Stimulated activated CD4-positive, alpha-beta T cell treated with anti-CD3 and anti-CD28 coated beads, Interleukin-4, amount 100 ng/mL, for 24 hours (primary cell): ENCODE data around the gene ZFYVE21.

Source experiments
- DNase-seq: peaks from one replicate; pipeline ENCODE4 v3.0.0-alpha.2; 2020

The ZFYVE21 gene

DNA sequence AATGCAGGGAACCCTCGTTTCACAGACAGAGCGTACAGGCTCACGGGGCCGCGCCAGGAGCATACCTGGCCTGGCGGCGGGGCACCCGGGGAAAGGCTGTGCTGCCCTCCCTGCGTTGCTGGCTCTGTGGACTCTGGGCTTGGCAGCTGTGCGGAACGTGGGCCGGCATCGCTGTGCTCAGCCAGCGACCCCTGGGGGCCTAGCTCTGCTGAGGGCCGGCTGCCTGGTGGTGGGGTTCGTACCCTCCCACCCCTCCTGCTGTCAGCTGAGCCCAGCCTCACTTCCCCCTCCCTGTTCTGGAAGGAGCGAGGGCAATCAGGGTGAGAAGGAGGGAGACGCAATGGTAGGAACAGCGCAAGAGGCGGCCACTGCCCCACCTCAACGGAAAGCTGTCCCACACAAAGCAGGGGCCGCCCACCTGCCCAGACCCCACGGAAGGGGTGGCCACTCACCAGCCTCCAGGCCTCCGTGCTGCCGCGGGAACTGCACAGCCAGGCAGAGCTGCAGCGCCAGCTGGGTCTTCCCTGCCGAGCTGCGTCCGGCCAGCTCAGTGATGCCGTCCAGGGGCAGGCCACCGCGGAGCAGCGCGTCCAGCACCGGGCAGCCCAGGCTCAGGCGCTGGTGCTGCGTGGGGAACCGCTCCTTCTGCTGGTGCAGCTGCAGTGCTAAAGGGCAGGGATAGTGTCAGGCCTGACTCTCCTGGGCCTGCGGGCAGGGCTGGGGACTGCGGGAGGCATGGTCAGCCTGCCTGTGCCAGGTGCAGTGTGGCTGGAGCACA lies 8.9 kb upstream of the ZFYVE21 start:
- DNase-seq = no peak

DNA sequence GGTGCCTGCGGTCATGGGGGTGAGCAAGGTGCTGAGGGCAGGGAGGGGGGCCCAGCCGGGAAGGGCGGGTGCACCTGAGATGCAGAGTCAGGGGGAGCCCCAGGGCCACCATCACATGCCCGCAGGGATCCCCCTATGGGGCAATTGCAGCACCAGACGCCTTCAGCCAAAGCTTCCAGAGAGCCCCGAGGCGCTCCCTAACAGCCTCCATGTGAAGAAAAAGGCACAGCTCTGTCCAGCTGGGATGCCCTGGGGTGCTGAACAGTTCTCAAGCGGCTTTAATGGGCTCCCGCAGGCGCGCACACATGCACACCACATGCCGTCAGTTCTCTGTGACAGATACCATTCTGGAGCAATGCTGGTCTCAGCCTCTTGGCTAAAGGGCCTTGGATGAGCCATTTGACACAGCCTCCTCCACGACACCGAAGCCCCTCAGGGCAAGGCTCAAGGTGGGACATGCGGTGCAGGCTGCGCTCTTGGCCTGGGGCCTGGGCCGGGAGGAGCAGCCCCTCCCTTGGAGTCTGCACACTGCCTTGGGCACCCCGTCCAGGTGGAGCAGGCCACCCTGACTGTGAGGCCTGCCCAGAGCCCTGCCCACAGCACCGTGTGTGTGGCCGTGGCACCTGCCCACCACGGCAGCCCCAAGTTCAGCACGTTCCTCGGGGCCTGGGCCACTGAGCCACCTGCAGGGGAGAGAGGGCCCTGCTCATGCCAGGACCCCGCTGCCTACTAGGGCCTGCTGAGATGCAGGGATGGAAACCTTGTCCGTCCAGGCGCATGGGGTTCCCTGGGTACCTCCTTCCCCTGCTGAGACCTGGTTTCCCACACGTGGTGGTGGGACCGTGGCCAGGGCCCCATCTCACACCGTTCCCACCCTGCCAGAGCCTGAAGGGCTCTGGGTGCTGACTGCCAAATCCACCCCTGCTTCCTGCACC lies 8.0 kb upstream of the ZFYVE21 start:
- DNase-seq = no peak

DNA sequence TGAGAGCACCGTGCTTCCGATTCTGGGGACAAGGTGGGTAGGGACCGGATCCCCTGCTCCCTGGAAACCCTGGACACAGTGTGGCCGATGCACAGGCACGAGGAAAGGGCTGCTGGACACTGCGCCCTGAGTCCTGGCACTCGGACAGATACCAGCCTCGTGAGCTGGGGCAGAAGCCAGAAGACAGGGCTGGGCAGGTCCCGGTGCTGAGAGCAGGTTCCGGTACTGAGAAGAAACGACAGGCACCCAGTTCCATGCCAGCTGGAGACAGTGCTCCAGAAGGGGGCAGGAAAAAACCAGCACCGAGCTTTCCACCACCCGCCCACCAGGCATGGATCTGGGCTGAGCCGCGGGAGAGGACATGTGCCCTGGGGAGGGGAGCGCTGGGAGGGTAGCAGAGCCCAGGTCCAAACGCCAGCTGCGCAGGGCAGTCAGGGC lies 6.8 kb upstream of the ZFYVE21 start:
- no peak for DNase-seq

DNA sequence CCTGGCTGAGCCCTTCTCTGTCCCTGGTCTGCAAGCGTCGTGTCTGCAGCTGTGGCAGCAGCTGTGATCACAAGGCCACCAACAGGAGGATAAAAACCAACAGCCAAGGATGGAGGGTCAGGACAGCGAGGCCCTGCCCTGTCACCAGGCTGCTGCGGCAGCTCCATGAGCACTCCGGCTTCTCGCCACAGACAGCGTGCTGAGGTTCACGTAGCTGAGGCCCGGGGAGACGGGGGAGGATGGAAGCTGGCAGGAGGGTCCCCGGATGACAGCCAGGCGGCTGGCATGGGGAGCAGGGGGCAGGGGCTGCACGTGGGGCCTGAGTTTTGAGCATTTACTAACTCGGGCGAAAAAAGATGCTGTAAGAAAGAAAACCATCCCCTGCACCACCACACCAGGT lies 5.8 kb upstream of the ZFYVE21 start:
- no peak for DNase-seq

DNA sequence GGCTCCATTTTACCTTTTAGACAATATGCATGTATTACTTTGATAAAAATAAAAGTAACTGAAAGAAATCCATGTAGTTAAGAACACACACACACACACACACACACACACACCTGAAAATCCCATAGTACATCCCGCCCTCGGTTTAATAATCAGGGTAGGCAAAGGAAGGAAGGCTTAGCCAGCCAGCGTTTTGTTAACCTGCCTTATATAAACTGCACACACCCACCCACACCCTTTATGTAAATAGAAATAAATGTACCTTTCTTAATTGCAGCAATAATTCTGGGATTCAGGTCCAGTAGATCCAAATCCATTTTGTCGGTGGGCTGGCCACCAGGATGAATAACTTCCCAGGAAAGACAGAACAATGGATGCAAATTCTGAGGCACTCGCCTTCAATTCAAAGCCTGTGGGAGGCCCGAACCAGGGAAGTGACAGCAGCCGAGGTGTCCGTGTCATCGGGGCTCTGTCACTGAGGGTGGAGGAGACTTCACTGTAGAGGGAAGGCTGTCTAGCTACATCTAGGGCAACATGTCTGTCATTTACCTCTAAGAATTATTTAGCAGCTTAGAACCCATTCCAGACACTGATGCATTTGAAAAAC lies 4.7 kb upstream of the ZFYVE21 start:
- no peak for DNase-seq

DNA sequence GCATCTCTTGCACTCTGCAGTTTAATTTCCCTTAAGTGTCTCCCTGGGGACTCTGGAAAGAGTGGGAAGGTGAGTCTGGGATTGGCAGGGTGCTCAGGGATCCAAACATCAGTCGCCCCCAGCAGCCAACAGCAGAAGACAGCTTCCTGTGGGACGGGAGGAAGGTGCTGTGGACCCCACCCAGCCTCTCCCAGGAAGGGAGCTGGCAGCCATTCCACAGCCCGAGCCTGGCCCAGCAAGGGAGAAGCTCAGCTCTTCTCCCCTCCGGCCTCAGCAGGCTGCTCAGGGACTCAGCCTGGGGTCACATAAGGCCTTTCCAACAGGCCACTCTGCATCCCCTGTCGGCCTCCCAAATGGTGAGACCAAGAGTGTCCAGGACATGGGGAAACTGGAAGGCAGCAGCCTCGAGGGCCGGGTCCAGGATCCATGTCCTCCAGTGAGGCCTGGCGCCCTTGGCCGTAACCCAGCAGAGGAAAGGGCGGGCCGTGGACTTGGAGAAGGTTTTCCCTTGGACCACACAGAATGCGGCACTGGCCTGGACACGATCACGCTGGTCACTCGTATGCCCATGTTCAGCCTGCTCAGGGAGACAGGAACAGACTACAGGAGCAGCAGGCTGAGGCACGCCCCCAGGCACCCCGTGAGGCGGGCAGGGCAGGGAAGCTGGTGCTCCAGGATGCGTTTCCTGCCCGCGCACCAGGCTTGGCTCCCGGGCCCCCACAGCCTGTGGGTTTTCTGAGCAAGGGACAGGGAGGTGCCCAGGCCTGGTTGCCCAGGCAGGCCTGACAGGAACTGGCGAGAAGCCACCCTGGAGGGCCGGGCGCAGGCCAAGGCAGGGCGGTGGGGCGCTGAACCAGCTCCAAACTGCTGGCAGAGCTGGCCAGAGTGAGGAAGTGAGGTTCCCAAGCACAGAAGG lies 3.8 kb upstream of the ZFYVE21 start:
- no peak for DNase-seq

DNA sequence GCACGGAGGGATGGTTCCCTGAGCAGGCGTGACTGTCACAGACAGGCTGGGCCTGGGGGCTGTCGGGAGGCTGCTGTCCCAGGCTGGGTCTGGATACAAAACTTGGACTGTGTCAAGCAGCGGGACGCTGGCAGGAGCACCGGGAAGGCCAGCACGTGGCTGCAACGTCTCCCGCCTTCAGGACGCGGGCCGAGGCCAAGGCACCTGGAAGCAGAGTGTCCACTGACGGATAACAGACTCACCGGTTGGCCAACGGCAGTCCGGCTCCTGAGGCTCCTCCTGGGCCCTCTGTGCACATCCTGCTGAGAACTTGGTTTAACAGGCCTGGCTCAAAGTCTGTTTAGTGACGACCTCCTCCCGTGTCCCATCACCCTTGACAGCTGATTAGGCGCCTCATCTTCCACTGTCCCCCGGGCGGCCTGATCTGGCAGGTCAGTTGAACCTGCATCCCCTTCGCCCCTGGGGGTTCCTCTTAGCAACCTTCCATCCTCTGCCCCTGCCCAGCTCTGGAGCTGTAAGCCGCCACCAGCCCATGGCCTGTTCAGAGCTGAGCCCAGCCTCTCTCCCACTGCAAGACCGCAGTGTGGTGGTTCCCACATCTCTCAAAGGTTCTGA lies 2.9 kb upstream of the ZFYVE21 start:
- no peak for DNase-seq

DNA sequence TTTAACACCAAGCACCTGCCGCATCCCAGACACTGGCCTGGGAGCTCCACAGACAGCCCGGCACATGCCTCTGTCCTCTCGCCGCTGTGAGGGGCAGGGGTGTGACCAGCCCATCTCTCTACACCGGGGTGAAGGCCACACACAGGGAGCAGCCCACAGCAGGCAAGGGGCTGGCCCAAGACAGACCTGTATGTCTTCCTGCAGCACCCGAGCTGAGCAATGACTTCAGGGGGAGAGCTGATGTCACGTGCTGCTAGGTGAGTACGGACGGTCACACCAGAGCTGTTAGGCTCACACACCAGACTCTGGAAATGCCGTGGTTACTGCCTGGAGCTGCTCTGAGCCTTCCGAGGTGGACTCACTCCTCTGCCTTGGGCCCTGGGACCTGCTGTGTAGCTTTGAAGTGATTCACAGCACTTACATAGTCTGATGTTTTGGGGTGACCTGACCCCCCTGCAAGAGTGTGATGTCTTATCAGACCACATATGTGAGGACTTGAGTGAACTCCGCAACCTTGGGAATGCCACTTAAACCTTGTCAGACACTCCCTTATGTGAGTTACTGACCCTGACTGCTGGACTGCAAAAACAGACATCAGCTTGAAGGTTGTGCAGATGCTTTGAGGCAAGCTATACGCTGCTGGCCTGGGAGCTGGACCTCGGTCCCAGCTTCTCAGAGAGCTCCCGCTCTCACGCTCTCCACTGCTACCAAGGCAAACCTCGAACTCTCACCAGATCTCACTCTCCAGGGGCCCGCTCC lies 2.1 kb upstream of the ZFYVE21 start:
- DNase-seq = no peak

DNA sequence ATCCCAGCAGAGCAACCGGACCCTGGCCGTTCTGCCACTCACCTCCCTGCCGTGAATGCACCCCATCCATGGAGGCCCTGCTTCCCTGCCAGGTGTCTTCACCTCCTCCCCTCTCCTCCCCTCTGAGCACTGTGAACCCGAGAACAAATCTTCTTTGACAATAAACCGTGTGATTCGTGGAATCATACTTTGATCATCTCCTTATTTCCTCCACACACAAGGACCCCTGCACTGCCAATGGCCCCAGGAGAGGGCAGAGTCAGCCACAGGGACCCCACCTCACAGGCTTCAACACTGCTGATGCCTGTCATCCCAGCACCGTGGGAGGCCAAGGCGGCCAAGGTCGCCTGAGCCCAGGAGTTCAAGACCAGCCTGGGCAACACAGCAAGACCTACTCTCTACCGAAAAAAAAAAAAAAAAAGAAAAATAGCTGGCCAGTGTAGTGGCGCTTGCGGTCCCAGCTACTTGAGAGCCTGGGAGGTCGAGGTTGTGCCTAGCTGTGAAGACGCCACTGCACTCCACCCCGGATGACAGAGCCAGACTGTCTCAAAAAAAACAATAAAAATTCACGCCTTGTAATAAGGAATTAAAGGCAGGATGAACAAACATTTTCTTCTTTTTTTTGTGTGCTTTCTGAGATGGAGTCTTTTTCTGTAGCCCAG lies 1.4 kb upstream of the ZFYVE21 start:
- DNase-seq = no peak

DNA sequence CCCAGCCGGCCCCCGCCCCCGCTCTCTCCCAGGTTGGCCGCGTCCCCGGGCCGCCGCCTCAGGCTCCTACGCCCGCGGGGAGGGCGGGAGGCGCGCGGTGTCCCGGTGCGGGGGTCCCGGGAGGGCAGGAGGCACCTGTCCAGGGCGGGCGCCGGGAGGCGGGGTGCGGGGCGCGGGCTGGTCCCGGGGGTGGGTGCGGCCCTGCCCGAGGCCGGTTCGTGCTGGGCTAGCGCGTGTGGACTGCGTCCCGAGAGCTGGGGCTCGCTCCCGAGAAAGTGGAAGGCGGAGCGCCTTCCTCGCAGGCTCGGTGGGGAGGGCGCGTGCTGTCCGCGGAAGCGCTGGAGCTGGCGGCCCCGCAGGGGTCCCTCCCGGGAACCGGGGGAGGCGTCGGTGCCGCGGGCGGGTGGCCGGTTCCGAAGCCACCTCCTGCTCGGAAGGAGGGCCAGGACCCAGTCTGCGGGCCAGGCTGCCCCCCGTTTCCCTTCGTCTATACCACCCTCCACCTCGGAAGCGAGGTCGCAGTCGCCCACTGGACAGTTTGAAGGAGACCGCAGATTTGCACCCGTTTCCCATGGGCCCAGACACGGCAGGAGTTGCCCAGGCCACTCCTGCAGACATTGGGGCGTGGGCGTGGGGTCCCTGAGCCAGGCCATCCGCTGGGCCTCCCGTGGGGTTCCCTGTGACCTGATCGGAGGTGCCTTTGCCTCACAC lies 636 bp downstream of the ZFYVE21 start:
- DNase-seq = no peak

DNA sequence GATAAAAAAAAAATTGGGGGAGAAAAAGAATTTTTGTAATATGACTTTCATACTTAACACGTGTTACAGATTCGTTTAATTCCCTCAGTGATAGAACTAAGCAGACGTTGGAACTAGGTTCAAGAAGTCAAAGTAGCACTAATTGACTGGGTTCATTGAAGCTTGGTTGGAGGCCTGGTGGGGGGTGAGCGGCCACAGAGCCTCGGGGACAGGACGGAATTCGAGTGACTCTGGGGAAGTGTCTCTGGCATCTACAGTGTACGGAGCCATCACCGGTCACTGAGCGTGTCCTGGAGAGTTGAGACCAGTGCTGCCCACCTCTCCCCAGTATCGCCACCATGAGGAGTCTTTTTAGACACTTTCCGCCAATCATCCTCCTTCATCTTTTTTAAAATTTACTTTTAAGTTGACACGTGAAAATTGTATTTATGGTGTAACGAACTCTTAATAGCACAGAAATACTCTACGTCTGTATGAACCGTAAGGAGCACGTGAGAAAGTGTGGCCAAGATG lies 1.3 kb downstream of the ZFYVE21 start:
- DNase-seq = no peak

DNA sequence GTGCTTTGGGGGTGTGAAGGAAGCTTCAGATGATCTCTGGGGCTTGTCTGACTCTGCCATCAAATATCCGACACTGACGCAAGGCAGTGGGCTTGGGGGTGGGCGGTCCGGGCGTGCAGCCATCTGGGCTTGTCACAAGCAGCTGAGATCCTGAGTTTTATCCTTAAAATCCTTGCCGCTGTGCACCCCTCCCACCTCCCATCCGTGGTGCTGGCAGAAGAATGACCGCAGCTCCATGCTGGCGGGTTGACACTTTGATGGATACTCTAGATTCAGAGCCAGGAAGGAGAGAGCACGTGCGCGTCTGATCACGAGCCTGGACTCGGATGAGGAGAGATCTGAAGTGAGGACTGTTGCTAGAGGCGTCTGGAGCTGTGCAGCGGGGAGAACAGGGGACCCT lies 3.0 kb downstream of the ZFYVE21 start:
- no peak for DNase-seq

DNA sequence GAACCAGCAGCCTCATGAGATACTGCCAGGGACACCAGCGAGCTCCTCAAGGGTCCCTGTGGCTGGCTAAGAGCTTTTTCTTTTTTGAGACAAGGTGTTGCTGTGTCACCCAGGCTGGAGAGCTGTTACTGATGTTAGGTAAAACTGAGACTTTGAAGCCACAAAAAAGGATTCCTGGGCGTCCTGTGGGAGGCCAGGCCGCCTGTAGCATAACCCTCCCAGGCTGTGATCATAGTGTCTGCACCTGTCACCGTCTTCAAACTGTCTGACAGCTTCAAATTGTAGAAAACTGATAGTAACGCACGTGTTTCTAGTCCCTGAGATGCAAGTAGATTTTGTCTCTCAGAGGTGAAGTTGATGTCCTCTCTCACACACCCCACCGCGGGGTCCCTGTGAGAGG lies 4.1 kb downstream of the ZFYVE21 start:
- DNase-seq = no peak

DNA sequence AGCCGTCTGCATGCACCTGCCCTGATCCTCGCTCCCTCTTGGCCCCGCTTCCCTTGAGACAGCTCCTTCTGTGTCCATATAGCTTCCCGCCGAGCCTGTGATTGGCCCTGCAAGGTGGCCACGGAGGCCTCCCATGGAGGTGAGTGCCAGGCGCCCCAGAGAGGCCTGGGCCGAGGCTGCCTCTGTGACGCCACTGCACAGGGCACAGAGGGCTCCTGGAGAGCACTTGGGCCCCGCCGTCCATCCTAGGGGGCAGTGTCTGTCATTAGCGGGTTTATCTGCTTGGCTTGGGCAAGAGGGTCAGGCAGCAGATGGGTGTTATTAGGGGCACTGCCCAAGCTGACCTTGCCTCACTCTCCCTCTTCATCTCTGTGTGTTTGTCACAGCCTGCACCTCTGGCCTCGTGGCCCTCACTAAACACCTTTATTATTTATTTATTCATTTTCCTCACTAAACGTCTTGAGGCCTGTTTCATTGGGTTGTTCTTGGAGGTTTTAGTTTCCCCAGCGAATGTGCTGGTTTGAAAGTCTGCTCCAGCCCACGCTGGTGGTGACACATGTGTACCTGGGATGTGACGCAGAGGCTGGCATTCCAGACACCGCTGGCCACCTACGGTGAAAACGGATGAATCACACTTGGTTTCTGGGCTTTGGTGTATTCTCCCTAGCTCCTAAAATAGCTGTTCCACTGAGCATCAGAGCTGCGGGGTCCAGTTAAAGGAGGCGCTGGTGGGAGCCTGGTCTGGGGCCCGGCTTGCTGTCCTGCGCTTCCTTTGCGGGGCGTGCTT lies 5.9 kb downstream of the ZFYVE21 start:
- DNase-seq = peak; percentile 63

DNA sequence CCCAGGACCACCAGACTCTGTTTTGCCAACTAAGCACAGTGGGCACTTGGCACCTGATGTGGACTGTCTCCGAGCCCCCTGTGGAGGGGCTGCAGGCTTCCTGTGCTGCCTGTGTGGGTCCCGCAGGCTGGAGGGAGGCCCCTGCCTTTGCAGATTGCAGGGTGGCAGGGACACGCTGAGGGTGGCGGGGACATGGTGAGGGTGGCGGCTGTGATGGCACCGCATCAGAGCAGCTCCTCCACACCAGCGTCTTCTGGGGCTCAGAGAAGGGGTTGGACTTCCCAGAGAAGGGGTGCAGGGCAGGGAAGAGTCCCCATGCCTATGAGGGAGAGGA lies 8.1 kb downstream of the ZFYVE21 start:
- DNase-seq = no peak

DNA sequence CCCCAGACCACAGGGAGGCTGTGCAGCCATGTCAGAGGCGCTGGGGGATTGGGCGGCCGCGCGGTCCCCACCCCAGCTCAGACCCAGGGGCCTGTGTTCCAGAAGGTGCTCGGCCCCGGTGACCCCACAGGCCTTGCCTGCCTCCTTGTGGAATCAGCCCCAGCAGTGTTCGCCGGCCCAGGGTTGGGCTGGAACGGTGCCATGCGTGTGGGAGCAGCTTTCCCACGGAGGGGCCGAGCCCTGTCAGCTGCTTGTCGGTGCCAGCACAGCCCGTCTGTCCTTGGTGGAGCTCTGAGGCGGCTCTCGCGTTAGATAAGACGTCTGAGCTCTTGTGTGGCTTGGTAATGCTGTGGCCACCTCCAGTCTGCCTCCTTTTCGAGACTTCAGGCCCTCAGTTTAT lies 8.5 kb downstream of the ZFYVE21 start:
- DNase-seq = no peak

DNA sequence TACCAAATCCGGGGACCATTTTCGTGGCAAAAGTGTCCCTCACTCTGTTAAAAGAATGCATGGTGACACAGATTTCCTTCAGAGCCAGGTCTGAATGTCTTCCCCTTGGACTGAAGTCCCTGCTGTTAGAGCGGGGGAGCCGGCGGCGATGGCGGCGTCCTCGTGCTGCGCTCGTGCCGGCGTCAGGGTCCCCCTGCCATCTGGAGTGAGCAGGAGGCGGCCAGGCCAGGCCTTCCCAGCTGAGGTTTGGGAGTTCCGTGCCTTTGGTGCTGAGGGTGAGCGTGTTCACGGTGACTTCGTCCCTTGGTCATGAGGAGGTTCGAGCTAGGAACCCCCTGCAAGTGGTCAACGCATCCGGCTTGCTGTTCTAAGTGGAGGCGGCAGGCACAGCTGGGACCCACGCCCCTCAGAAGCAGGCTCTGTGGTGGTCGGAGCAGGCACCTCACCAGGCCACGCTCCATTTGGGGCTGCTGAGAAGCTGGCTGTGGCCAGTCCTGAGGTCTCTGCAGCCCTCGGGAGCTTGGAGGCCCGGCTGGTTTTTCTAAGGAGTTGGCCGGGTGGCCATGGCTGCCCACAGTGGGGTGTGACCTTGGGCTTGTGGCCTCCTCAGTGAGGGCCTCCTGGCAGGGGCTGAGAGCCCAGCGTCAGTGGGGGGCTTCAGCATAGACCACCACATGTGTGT lies 9.5 kb downstream of the ZFYVE21 start:
- no peak for DNase-seq

DNA sequence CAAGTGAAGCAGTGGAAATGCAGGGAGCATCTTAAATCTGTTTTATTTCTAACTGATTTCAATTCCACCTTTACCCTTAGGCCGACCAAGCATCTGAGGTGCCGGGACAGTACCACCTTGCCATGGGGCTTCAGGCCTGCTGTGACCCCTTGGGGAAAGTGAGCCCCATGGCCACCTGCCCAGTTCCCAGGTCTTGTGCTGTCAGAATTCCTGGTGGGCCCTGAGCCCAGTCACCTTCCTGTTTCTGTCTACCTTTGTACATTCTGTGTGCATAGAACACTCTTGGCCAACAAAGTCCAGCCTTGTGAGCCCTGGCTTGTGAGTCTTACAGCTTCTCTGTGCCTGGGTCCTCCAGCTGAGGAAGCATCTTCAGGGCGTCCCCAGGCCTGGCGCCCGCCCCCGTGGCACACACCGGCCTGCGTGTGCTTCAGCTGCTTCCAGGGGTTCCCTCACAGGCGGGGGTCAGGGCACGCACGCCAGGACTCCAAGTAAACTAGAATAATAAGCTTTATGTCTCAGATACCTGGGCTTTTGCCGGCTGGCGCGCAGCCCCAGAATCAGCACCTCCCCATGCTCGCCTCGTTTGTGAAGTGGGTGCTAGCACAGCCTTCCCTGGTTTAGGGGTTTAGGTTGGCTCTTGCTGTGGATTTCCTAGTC lies 10.3 kb downstream of the ZFYVE21 start:
- no peak for DNase-seq
